C4-2B (cell line): ENCODE data around the gene LYRM4.

Experiments
- CTCF ChIP-seq: fragments of 450-650 bp; conservative IDR thresholded peaks from 2 replicates; pipeline ENCODE4 v1.5.1; 2017; ENCODE audit warnings: mild to moderate bottlenecking
- ZFX ChIP-seq: fragments of 450-650 bp; IDR thresholded peaks from 2 replicates; pipeline ENCODE4 v1.6.1; 2017

- TF ChIP-seq CTCF (no peak), ZFX (no peak)
Measured at GRCh38 chr6:5203546-5203945, 57.2 kb downstream of the LYRM4 start.
